GM10847 (cell line): ENCODE measurements around the gene EFCAB6.

Source experiments
- POLR2A ChIP-seq: IDR thresholded peaks from 2 replicates; pipeline ENCODE4 v1.6.1; 2011; ENCODE audit not compliant: insufficient read length; ENCODE audit errors: extremely low read depth

The EFCAB6 gene

GRCh38 chr22:43852573-43853327 lies 40.6 kb upstream of the EFCAB6 start:
- no peak for TF ChIP-seq POLR2A

- TF ChIP-seq POLR2A, result no peak
Observed at GRCh38 chr22:43851979-43852307, 39.8 kb upstream of the EFCAB6 start.

GRCh38 chr22:43851058-43851978 lies 39.2 kb upstream of the EFCAB6 start:
- no peak for TF ChIP-seq POLR2A

- no peak for TF ChIP-seq POLR2A
Observed at GRCh38 chr22:43850529-43850928, 38.4 kb upstream of the EFCAB6 start.

GRCh38 chr22:43849731-43850130 lies 37.6 kb upstream of the EFCAB6 start:
- TF ChIP-seq POLR2A, result no peak

GRCh38 chr22:43848366-43849171 lies 36.5 kb upstream of the EFCAB6 start:
- no peak for TF ChIP-seq POLR2A

- TF ChIP-seq POLR2A, result no peak
Observed at GRCh38 chr22:43847376-43848289, 35.5 kb upstream of the EFCAB6 start.

- TF ChIP-seq POLR2A, result no peak
Observed at GRCh38 chr22:43846966-43847365, 34.9 kb upstream of the EFCAB6 start.

- no peak for TF ChIP-seq POLR2A
Observed at GRCh38 chr22:43845981-43846380, 33.9 kb upstream of the EFCAB6 start.

GRCh38 chr22:43844560-43845545 lies 32.7 kb upstream of the EFCAB6 start:
- TF ChIP-seq POLR2A, result no peak

- TF ChIP-seq POLR2A, result no peak
Observed at GRCh38 chr22:43843783-43844530, 31.9 kb upstream of the EFCAB6 start.

GRCh38 chr22:43841742-43842141 lies 29.6 kb upstream of the EFCAB6 start:
- no peak for TF ChIP-seq POLR2A

GRCh38 chr22:43840851-43841250 lies 28.7 kb upstream of the EFCAB6 start:
- TF ChIP-seq POLR2A, result no peak
